GM06990 (cell line): Measurements from ENCODE around the gene CDCA5.

ENCODE experiments used
- DNase-seq: peaks from one replicate; pipeline ENCODE4 v3.0.0-alpha.2; 2011; ENCODE audit not compliant: insufficient read length; ENCODE audit errors: extremely low read depth
- H3K27me3 ChIP-seq: replicated peaks from 2 replicates; pipeline ENCODE4 v1.6.0; 2011; ENCODE audit warnings: low read length; ENCODE audit not compliant: control insufficient read depth, insufficient read depth
- H3K36me3 ChIP-seq: 2 replicates; pipeline ENCODE4 v1.5.1; 2011; ENCODE audit warnings: low read length; ENCODE audit not compliant: control insufficient read depth, insufficient read depth
- H3K4me3 ChIP-seq: replicated peaks from 2 replicates; pipeline ENCODE4 v1.5.1; 2011; ENCODE audit warnings: low read depth, mild to moderate bottlenecking, control low read depth, low read length
- CTCF ChIP-seq: IDR thresholded peaks from 2 replicates; pipeline ENCODE4 v1.5.1; 2011; ENCODE audit warnings: low read length, control low read depth, mild to moderate bottlenecking, inconsistent platforms; ENCODE audit not compliant: insufficient read depth, poor library complexity, severe bottlenecking

The CDCA5 gene

DNA sequence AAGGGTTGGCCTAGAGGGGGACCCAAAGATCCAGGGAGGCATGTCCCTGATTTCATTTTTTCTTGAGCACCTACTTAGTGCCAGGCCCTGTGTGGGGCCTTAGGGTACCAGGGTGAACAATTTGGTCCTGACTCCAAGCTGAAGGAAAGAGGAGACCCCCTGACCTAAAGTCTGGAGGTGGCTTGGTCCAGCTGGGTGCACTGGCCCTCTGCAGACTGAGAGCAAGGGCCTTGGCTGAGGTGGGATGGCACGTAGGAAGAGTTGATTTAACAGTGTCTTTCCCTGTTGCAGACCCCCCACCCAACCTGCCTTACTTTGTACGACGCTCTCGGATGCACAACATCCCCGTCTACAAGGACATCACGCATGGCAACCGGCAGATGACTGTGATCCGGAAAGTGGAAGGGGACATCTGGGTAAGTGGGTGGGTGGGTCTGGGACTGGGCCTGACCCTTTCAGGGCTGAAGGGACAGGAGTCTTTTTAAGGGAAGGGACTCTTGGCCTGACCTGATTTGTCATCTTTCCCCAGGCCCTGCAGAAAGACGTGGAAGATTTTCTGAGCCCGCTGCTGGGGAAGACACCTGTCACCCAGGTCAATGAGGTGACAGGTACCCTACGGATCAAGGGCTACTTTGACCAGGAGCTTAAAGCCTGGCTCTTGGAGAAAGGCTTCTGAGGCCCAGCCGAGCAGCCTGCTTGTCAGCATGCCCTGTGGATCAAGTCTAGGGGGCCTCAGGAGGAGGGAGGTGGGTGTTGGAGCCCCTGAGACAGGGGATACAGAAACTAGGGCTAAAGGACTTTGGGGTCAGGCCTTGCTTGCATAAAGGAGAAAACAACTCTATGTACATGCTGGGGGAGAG is 41.6 kb upstream of the CDCA5 start:
- no peak for DNase-seq
- H3K4me3 ChIP-seq, result no peak overlapping the region
- no peak for TF ChIP-seq CTCF
- peaks cover 50% of the 10 kb centered on the region for H3K36me3 ChIP-seq
- no peaks in the 10 kb centered on the region for H3K27me3 ChIP-seq

DNA sequence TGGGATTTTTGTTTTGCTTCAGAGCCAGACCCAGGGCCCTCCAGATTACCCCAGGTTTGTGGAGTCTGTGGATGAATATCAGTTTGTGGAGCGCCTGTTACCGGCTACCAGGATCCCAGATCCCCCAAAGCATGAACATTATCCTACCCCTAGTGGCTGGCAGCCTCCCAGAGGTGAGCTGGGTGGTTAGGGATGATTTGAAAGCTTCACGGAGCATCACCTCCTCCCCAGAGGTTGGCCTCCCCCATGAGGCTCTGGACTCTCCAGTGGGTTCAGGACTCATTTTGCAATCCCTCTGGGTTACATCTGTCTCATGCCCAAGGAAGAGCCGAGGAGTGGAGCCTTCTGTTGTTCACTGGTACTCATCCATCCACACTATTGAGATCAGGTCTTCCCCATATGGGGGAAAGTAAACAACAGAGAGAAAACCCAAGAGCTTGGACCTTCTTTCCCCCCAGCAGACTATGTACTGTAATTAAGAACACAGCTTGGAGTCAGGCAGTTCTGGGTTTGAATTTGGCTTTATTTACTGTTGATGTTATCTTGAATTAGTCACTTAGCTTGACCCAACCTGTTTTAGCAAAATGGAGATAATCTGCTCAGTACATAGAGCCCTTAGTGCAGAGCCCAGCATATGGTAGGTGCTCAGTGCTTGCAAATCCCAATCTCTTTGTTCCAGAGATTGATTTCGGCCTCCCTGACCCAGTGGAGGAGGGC is 40.8 kb upstream of the CDCA5 start:
- no peak for TF ChIP-seq CTCF
- DNase-seq, result no peak
- Histone ChIP-seq H3K27me3 (no peaks in the 10 kb centered on the region), H3K4me3 (no peak overlapping the region), H3K36me3 (peaks cover 48% of the 10 kb centered on the region)

DNA sequence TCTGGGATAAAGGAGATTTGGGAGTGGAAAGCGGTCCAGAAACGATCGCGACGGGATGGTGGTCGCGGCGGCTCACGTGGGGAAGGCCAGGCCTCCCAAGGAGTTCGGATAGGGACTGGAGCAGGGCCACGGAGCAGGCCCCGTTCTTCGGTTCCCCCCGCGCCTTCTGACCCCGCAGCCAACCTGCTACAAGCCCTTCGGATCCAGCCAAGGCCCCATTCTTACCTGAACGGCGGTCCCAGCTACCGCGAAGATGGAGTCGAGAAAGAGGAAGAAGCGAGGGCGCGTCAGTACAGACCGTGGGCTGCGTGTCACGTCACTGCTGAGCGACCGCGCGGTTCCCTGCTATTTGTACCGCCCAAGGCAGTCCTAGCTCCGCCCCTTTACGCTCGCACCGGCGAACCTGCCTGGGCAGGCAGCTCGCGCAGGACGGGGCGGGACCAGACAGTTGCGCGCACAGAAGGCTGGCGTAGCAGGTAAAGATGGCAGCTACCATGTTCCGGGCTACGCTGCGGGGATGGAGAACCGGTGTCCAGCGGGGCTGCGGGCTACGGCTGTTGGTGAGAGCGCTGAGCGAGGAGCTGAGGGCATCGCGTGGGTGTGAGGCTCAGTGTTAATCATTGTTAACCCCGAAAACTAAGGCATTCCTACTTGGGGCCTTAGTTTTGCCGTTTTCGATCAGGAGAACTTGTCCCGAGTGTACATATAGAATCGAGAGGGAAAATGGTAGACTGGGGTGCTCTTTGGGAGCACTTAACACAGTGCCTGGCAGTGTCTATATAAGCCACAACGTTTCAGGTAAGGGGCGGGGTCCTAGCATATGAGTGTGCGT is 38.2 kb upstream of the CDCA5 start, which contains the start of the genes FAU and MRPL49:
TSS of gene FAU (minus strand) at position 270 of the 832 bp plus-strand sequence. CDS start 321 bp downstream, outside the sequence.
TSS of gene MRPL49 (plus strand) at position 457 of the 832 bp plus-strand sequence. CDS start at position 483, 26 bp downstream.
- peak; percentile 98 for DNase-seq
- H3K36me3 ChIP-seq, result peaks cover 36% of the 10 kb centered on the region
- no peak for TF ChIP-seq CTCF
- H3K27me3 ChIP-seq, result no peaks in the 10 kb centered on the region
- H3K4me3 ChIP-seq, result peak within 1 kb of the TSS; percentile 92

DNA sequence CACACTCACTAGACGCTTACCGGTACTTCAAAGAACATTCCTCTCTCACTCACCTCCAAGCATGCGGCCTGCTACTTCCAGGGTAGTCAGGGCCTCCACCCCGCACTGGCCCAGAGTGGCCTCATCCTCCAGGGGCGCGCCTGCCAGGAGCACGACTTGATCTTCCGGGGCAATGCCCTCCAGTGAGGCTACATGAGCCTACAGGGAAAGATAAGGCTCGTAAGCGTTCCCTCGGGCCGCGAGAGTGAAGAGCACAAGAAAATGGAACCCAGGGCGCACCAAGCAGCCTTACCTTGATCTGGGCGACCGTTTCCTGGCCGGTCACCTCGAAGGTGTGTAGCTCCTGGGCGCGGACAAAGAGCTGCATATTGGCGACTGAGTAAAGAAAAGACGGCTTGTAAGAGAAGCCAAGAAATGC is 37.6 kb upstream of the CDCA5 start:
- no peaks in the 10 kb centered on the region for H3K27me3 ChIP-seq
- H3K4me3 ChIP-seq, result peak overlapping the region; percentile 92
- peaks cover 31% of the 10 kb centered on the region for H3K36me3 ChIP-seq
- no peak for TF ChIP-seq CTCF
- no peak for DNase-seq

DNA sequence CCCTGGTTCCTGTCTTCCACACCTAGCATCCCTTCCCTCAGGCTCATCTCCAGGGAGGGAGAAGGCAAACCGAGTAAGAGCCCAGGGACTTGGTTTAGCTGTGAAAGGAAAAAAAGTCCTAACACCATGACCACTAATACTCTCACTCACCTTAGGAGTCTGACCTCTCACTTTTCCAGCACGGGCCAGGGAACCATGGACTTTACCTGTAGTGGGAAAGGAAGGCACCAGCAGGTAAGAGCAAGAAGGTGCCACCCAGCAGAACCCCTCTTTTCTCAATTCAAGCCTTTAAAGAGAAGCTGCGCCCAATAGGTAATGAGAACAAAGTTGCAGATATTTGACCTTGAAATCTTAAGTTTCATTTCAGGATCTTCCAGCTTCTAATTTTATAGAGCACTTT is 37.0 kb upstream of the CDCA5 start:
- Histone ChIP-seq H3K4me3 (peak overlapping the region; percentile 92), H3K36me3 (peaks cover 26% of the 10 kb centered on the region), H3K27me3 (no peaks in the 10 kb centered on the region)
- no peak for TF ChIP-seq CTCF
- no peak for DNase-seq
